ENCODE results near the gene CCDC91. TPM values are rescaled to one million over a fixed set of nuclear protein-coding genes. Genes with fewer than 3 reads are reported as not detected.

Gene CCDC91
- total and polyA plus RNA-seq, 9 of the 15 experiments (the other 6 are each of a cell fraction or from before 2014, with no cell fraction given), result 10.1 to 31.1 (median 26.3) TPM

DNA sequence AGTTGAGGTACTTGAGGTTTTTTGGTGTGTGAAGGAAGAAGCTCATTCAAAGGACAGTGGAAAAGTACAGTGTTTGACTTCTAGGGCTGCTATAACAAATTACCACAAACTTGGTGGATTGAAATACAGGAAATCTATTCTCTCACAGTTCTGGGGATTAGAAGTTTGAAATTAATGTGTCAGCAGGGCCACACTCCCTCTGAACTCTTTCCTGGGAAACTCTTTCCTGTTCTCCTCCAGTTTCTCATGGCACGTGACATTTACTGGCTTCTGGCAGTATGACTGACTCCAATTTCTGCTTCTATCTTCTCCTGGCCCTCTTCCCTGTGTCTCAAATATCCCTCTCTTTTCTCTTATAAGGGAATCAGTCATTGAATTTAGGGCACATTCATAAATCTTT lies 160.2 kb downstream of the CCDC91 start:
- Histone ChIP-seq H4K20me1 (replicated peaks; ENCODE audit: control insufficient read depth, insufficient read depth, low read length) (no peaks in the 10 kb centered on the region), H3K79me2 (ENCODE audit: control insufficient read depth, insufficient read depth, low read length) (no peaks in the 10 kb centered on the region), H3K4me3 (no peak overlapping the region), H3K27ac (ENCODE audit: extremely low read depth, low read depth, low read length) (no peak overlapping the region), H2AFZ (ENCODE audit: low read depth, low read length) (no peak overlapping the region), H3K36me3 (ENCODE audit: control insufficient read depth, insufficient read depth, low read length) (no peaks in the 10 kb centered on the region; the same call in 2 of the 3 replicates), H3K27me3 (ENCODE audit: control insufficient read depth in 2 of 2, insufficient read depth in 2 of 2, low read length in 2 of 2) (no peaks in the 10 kb centered on the region), H3K9me1 (ENCODE audit: control insufficient read depth, insufficient read depth, low read length) (no peaks in the 10 kb centered on the region), H3K4me1 (replicated peaks in 1 of 2; ENCODE audit: control insufficient read depth in 2 of 2, insufficient read depth in 2 of 2, low read length in 2 of 2) (no peaks in the 10 kb centered on the region), H3K4me2 (ENCODE audit: insufficient read depth, low read length) (no peak overlapping the region), H3K9me3 (replicated peaks; ENCODE audit: control insufficient read depth, insufficient read depth, low read depth, low read length) (no peaks in the 10 kb centered on the region), H3K9ac (ENCODE audit: insufficient read depth in 1 of 2, low read depth in 2 of 2, low read length in 2 of 2) (no peak overlapping the region)
- POLR2A ChIA-PET, result no interaction called here
- in situ Hi-C loops (cut with MboI), result no loop called here
- WGBS (ENCODE audit: insufficient coverage, low coverage, missing lambda C conversion rate), result 69% methylated on average over 1 of the region's 1 CpG
- intact Hi-C loops (cut with micrococcal nuclease), result no loop called here
- no peak for FAIRE-seq
- DNase-seq (ENCODE audit: extremely low read depth in 1 of 4, low spot score in 3 of 4), result no peak
- TF ChIP-seq, protein P1, sequence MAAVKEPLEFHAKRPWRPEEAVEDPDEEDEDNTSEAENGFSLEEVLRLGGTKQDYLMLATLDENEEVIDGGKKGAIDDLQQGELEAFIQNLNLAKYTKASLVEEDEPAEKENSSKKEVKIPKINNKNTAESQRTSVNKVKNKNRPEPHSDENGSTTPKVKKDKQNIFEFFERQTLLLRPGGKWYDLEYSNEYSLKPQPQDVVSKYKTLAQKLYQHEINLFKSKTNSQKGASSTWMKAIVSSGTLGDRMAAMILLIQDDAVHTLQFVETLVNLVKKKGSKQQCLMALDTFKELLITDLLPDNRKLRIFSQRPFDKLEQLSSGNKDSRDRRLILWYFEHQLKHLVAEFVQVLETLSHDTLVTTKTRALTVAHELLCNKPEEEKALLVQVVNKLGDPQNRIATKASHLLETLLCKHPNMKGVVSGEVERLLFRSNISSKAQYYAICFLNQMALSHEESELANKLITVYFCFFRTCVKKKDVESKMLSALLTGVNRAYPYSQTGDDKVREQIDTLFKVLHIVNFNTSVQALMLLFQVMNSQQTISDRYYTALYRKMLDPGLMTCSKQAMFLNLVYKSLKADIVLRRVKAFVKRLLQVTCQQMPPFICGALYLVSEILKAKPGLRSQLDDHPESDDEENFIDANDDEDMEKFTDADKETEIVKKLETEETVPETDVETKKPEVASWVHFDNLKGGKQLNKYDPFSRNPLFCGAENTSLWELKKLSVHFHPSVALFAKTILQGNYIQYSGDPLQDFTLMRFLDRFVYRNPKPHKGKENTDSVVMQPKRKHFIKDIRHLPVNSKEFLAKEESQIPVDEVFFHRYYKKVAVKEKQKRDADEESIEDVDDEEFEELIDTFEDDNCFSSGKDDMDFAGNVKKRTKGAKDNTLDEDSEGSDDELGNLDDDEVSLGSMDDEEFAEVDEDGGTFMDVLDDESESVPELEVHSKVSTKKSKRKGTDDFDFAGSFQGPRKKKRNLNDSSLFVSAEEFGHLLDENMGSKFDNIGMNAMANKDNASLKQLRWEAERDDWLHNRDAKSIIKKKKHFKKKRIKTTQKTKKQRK (IDR thresholded peaks at IDR 0.05; ENCODE audit: borderline replicate concordance, low read depth, low read length), result no peak
- TF ChIP-seq SMAD2 (IDR thresholded peaks at IDR 0.05; ENCODE audit: low read depth, low read length), result no peak
- TF ChIP-seq, protein P2, sequence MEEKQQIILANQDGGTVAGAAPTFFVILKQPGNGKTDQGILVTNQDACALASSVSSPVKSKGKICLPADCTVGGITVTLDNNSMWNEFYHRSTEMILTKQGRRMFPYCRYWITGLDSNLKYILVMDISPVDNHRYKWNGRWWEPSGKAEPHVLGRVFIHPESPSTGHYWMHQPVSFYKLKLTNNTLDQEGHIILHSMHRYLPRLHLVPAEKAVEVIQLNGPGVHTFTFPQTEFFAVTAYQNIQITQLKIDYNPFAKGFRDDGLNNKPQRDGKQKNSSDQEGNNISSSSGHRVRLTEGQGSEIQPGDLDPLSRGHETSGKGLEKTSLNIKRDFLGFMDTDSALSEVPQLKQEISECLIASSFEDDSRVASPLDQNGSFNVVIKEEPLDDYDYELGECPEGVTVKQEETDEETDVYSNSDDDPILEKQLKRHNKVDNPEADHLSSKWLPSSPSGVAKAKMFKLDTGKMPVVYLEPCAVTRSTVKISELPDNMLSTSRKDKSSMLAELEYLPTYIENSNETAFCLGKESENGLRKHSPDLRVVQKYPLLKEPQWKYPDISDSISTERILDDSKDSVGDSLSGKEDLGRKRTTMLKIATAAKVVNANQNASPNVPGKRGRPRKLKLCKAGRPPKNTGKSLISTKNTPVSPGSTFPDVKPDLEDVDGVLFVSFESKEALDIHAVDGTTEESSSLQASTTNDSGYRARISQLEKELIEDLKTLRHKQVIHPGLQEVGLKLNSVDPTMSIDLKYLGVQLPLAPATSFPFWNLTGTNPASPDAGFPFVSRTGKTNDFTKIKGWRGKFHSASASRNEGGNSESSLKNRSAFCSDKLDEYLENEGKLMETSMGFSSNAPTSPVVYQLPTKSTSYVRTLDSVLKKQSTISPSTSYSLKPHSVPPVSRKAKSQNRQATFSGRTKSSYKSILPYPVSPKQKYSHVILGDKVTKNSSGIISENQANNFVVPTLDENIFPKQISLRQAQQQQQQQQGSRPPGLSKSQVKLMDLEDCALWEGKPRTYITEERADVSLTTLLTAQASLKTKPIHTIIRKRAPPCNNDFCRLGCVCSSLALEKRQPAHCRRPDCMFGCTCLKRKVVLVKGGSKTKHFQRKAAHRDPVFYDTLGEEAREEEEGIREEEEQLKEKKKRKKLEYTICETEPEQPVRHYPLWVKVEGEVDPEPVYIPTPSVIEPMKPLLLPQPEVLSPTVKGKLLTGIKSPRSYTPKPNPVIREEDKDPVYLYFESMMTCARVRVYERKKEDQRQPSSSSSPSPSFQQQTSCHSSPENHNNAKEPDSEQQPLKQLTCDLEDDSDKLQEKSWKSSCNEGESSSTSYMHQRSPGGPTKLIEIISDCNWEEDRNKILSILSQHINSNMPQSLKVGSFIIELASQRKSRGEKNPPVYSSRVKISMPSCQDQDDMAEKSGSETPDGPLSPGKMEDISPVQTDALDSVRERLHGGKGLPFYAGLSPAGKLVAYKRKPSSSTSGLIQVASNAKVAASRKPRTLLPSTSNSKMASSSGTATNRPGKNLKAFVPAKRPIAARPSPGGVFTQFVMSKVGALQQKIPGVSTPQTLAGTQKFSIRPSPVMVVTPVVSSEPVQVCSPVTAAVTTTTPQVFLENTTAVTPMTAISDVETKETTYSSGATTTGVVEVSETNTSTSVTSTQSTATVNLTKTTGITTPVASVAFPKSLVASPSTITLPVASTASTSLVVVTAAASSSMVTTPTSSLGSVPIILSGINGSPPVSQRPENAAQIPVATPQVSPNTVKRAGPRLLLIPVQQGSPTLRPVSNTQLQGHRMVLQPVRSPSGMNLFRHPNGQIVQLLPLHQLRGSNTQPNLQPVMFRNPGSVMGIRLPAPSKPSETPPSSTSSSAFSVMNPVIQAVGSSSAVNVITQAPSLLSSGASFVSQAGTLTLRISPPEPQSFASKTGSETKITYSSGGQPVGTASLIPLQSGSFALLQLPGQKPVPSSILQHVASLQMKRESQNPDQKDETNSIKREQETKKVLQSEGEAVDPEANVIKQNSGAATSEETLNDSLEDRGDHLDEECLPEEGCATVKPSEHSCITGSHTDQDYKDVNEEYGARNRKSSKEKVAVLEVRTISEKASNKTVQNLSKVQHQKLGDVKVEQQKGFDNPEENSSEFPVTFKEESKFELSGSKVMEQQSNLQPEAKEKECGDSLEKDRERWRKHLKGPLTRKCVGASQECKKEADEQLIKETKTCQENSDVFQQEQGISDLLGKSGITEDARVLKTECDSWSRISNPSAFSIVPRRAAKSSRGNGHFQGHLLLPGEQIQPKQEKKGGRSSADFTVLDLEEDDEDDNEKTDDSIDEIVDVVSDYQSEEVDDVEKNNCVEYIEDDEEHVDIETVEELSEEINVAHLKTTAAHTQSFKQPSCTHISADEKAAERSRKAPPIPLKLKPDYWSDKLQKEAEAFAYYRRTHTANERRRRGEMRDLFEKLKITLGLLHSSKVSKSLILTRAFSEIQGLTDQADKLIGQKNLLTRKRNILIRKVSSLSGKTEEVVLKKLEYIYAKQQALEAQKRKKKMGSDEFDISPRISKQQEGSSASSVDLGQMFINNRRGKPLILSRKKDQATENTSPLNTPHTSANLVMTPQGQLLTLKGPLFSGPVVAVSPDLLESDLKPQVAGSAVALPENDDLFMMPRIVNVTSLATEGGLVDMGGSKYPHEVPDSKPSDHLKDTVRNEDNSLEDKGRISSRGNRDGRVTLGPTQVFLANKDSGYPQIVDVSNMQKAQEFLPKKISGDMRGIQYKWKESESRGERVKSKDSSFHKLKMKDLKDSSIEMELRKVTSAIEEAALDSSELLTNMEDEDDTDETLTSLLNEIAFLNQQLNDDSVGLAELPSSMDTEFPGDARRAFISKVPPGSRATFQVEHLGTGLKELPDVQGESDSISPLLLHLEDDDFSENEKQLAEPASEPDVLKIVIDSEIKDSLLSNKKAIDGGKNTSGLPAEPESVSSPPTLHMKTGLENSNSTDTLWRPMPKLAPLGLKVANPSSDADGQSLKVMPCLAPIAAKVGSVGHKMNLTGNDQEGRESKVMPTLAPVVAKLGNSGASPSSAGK (IDR thresholded peaks at IDR 0.05), result no peak
- TF ChIP-seq ZNF41 (CRISPR knock-in tag; conservative IDR thresholded peaks at IDR 0.05), result no peak
- no peak for TF ChIP-seq ZNF830 (CRISPR knock-in tag; IDR thresholded peaks at IDR 0.05)
- no peak for TF ChIP-seq GTF2F1 (IDR thresholded peaks at IDR 0.05; ENCODE audit: low read depth, low read length)
- no peak for TF ChIP-seq CBX8 (IDR thresholded peaks at IDR 0.05; ENCODE audit: borderline replicate concordance, extremely low read depth, low read depth, low read length, poor library complexity, severe bottlenecking)
- CTCF ChIA-PET (ENCODE audit: low intra/inter-chr PET ratio), result no interaction called here
- no TSS peak for BruUV-seq (replicated peaks)
- no peak for ATAC-seq
